Measurements from ENCODE around the gene HBG1. TPM values are rescaled to one million over a fixed set of nuclear protein-coding genes. Genes with fewer than 3 reads are reported as not detected.

HBG1 gene
- total and polyA plus RNA-seq, 2 experiments from 2014 or later, result not detected

GRCh38 chr11:5241458-5241857, 8.2 kb downstream of the HBG1 start (continued):
- no peak for TF ChIP-seq JUNB (IDR thresholded peaks at IDR 0.05; ENCODE audit: unreplicated experiment)
- no peak for TF ChIP-seq EZH2phosphoT487 (IDR thresholded peaks at IDR 0.05; ENCODE audit: unreplicated experiment)
- TF ChIP-seq STAT1 (IDR thresholded peaks at IDR 0.05; ENCODE audit: unreplicated experiment), result no peak
- no peak for TF ChIP-seq ZNF114 (CRISPR knock-in tag; IDR thresholded peaks at IDR 0.05)
- no peak for TF ChIP-seq POLR2AphosphoS5 (IDR thresholded peaks at IDR 0.05; ENCODE audit: low read depth)
- TF ChIP-seq REST (IDR thresholded peaks at IDR 0.05; ENCODE audit: unreplicated experiment), result no peak

- no peaks in the 10 kb centered on the region for H3K36me3 ChIP-seq (ENCODE audit: insufficient read depth)
- Mint-ChIP-seq H3K36me3 (ENCODE audit: low read depth) (no peaks in the 10 kb centered on the region), H3K4me1 (no peaks in the 10 kb centered on the region), H3K4me3 (no peak overlapping the region), H3K27me3 (ENCODE audit: insufficient read depth, low read depth, poor library complexity) (peaks cover 7% of the 10 kb centered on the region), H3K9me3 (no peaks in the 10 kb centered on the region), H3K27ac (no peak overlapping the region)
- H3K4me1 ChIP-seq (ENCODE audit: insufficient read depth), result no peaks in the 10 kb centered on the region
- ATAC-seq (no peak), DNase-seq (ENCODE audit: low spot score) (no peak)
- H3F3A ChIP-seq (replicated peaks; ENCODE audit: low read depth), result no peaks in the 10 kb centered on the region
- H3K27ac ChIP-seq (ENCODE audit: low read depth), result no peak overlapping the region
- H3K9me2 ChIP-seq (ENCODE audit: insufficient read depth), result 0 out of 2 replicates have a peak, but pooled peaks cover 2% of the 10 kb centered on the region
- no peaks in the 10 kb centered on the region for H3K79me2 ChIP-seq (replicated peaks; ENCODE audit: insufficient read depth)
- no peaks in the 10 kb centered on the region for H3K27me3 ChIP-seq (ENCODE audit: insufficient read depth)
- no peak for TF ChIP-seq EZH2phosphoT487 (IDR thresholded peaks at IDR 0.05; ENCODE audit: unreplicated experiment)
- no peak for TF ChIP-seq CTCF (conservative IDR thresholded peaks at IDR 0.05; ENCODE audit: low read depth in 2 of 2)
- no peak for TF ChIP-seq JUNB (IDR thresholded peaks at IDR 0.05; ENCODE audit: unreplicated experiment)
- no peak for TF ChIP-seq ZNF462 (CRISPR knock-in tag; IDR thresholded peaks at IDR 0.05)
- H2AFZ ChIP-seq, result no peak overlapping the region
- H4K20me1 ChIP-seq (replicated peaks; ENCODE audit: insufficient read depth), result no peaks in the 10 kb centered on the region
- no peak overlapping the region for H3K4me2 ChIP-seq
- no peak overlapping the region for H3K4me3 ChIP-seq
Measured at GRCh38 chr11:5240458-5240857, 9.2 kb downstream of the HBG1 start.

All from GM23338 (cell line).